GM18517 (cell line): ENCODE results near the gene E2F7.
A peak's percentile ranks its signal among the peaks of the same experiment; 100 is the strongest.

Experiments used
- ATAC-seq: cut with Tn5 transposase; IDR thresholded peaks from one replicate; pipeline ENCODE4 v1.9.1; 2021; ENCODE audit warnings: mild to moderate bottlenecking, moderate library complexity; ENCODE audit not compliant: unreplicated experiment

The E2F7 gene

DNA sequence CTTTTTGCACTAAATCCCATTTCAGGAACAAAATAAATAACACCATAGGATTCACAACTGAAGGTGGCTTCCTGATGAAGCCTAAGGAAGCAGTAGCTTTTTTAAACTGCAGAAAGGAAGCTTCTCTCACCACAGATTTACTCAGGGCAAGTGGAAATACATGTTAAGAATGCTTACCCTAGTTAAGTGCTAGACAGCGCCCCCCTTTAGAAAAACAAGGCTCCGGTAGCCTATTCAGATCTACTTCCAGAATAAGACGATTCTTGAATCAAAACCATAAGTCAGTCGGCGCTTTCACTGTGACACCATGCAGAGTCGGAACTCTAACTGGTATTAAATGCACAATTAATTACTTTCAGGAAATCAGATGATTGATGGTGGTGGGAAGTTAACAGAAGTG is 41.9 kb downstream of the E2F7 start:
- ATAC-seq = no peak

- ATAC-seq = no peak
Observed at GRCh38 chr12:77019920-77020319, 45.4 kb downstream of the E2F7 start.

DNA sequence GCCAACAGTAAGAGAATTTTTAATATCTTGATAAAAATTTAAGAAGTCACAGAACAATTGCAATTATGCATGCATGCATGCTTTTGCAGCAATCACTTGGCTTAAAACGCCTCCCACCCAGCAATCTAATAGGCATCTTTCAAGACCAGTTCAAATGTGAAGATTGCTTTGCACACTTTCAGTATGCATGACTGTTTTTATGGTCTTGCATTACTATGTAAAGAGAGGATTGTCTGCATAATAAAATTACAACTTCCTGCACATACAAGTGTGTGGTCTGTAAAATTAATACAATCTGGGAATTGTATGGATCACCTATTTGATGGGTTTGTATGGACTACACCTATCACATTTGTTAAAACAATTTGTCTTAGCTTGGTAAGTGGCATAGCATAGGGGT is 48.8 kb downstream of the E2F7 start:
- no peak for ATAC-seq

DNA sequence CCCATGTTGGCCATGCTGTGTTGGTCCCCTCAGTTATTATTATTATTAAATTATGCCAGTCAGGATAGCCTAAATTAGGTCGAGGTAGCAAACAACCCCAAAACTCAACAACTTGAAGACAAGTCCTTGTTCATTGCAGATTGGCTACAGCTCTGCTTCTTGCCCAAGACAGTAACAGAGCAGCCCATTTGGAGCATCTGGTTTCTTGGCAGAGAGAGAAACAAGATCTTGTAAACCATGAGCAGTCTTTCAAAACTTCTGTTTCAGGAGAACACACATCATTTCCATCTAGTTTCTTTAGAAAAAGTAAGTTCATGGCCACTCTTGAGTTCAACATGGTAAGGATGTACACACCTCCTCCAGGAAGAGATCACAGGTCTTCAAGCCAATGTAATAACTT is 52.3 kb downstream of the E2F7 start:
- ATAC-seq = no peak

GRCh38 chr12:77010691-77011548 is 54.4 kb downstream of the E2F7 start:
- peak; percentile 93 for ATAC-seq

DNA sequence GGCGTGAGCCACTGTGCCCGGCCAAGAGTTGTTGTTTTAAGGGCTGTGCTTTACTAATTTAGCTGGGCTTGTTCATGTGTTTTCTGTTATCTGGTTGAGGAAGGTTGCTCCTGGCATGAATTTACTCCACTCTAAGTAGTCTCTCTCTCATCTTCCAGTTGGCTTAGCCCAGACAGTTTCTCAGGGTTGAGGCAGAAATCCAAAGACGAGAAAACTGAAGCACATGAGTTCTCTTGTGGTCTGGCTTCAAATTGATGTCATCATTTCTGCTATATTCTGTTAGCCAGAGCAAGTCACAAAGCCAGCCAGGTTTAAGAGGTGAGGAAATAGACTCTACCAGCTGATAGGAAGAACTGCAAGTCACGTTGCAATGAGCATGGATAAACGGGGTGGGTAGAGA is 57.9 kb downstream of the E2F7 start:
- ATAC-seq = no peak

- no peak for ATAC-seq
Observed at GRCh38 chr12:77005611-77006098, 59.7 kb downstream of the E2F7 start.

DNA sequence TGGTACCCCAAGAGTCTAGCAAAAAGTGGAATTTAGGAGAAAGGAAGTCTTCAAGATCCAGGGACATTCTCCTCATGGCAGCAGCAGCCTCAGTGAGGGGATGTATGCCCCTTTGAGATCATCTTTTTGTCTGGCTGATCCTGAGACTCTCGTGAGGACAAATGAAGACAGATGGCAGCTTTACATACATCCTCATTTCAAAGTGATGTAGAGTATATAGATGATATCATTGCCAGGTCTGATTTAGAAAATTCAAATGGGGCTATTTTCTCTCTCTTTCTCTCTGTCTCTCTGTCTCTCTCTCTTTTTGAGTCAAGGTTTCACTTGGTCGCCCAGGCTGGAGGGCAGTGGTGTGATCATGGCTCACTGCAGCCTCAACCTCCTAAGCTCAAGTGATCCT is 61.5 kb downstream of the E2F7 start:
- no peak for ATAC-seq

DNA sequence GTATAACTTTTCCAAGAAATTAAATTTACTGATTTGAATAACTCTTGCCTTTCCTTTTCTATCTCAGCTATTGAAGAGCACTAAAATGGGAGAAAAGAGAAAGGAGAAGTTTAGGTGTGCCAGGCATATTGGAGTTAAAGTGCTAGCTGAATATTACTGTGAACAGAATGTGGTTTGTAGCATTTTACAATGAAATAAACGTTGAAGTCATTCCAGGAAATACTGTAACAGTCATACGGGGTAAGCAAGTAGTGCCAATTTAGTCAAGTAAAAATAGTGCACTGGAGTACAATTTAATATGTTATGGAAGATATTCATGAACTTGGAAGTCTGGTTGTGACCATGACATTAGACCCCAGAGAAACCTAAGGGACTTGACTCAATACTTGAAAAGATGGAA is 62.1 kb downstream of the E2F7 start:
- ATAC-seq = no peak

DNA sequence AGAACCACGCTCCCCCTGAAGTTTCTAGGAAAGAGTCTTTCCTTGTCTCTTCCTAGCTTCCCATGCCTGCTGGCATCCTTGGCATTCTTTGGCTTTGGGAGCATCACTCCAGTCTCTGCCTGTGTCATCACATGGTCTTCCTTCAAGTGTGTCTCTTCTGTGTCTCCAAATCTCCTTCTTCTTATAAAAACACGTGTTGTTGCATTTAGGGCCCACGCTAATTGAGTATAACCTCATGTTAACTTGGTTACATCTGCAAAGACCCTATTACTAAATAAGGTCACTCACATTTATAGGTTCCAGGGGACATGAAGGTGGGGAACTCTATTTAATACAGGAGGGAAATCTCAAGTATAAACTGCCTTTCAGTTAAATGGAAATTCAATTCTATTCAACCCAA is 63.0 kb downstream of the E2F7 start:
- ATAC-seq = no peak

DNA sequence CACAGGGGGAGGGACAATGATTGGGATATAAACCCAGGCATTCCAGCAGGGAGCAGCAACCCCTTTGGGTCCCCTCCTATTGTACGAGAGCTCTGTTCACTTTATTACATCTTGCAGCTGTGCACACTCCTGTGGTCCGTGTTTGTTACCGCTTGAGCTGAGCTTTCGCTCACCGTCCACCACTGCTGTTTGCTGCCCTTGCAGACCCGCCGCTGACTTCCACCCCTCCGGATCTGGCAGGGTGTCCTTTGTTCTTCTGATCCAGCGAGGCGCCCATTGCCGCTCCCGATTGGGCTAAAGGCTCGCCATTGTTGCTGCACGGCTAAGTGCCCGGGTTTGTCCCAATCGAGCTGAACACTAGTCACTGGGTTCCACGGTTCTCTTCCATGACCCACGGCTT is 64.1 kb downstream of the E2F7 start:
- ATAC-seq = no peak

DNA sequence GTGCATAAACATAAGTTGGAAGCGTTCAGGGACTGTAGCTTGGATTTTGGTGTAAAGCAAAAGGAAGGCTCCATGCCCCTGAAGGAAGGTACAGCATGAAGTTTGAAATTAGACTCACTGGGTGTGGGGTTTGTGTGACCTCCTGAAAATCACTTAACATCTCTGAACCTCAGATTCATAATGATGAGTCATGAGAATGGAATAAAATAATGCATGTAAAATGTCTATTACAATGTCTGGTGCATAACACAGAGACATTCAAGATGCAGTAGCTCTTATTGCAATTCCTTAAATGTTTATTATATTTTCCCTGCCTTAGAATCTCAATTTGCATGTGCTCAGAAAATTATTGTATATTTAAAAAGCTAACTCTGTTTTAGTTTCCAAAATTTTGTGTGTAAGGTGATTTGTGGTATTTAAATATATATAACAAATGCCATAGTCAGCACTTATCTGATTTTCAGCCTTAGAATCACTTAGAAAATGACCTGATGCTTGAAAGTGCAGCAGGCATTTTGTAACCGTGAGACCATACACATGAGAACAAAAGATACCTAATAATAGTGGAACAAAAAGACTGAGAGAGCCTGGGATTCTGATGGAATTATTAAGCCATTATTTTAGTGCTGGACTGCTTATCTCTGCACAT is 66.3 kb downstream of the E2F7 start:
- ATAC-seq = no peak

- ATAC-seq = no peak
Observed at GRCh38 chr12:76998386-76998785, 67.0 kb downstream of the E2F7 start.

- ATAC-seq = no peak
Observed at GRCh38 chr12:76997011-76997780, 68.2 kb downstream of the E2F7 start.

- ATAC-seq = no peak
Observed at GRCh38 chr12:76990716-76991115, 74.7 kb downstream of the E2F7 start.

DNA sequence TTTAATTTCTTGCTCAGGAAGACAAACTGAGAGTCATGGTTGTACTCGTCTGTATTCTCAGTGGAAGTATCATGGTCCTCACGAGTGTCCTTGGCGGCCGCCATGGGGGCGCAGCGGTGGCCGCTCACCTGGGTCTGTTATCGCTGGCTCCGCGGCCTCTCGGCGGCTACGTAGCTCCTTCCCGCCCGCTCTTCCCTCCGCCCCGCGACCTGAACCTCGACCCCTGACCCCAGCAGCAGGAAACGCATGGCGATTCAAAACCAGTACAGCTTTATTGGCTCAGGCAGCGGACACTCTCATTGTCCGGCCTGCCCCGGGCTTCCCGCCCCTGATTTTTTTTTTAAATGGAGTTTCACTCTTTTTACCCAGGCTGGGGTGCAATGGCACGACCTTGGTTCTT is 80.8 kb downstream of the E2F7 start:
- ATAC-seq = no peak

GRCh38 chr12:76983420-76983819 is 81.9 kb downstream of the E2F7 start:
- no peak for ATAC-seq

GRCh38 chr12:76980196-76980595 is 85.2 kb downstream of the E2F7 start:
- ATAC-seq = no peak

GRCh38 chr12:76976777-76977382 is 88.5 kb downstream of the E2F7 start:
- ATAC-seq = no peak
